SK-N-SH (cell line): ENCODE measurements around the gene PAN3. TPM values are rescaled to one million over a fixed set of nuclear protein-coding genes. Genes with fewer than 3 reads are reported as not detected.

Experiments
- CTCF ChIA-PET: fragments of 300-600, 350-600 bp; formaldehyde crosslinking; extraction: SDS; loops from one replicate; lab custom pipeline; 2021; lab: Yijun Ruan, JAX
- POLR2A ChIA-PET: fragments of 350-600 bp; sonication (Branson Sonifier 250); formaldehyde crosslinking; extraction: SDS; loops from one replicate; lab custom pipeline; 2020; ENCODE audit warnings: antibody characterized with exemption, inconsistent platforms; lab: Yijun Ruan, JAX
- DNase-seq: peaks from one replicate; pipeline ENCODE4 v3.0.0; 2012
- H2AFZ ChIP-seq: fragments of 200-600 bp; sonication (generic); 2 replicates; pipeline ENCODE4 v1.8.1; 2016; ENCODE audit warnings: antibody characterized with exemption, mild to moderate bottlenecking, low read depth
- H3F3A ChIP-seq: fragments of 200-600 bp; sonication (generic); replicated peaks from 2 replicates; pipeline ENCODE3; 2016; ENCODE audit warnings: antibody characterized with exemption, mild to moderate bottlenecking; ENCODE audit not compliant: insufficient read depth
- H3K27ac ChIP-seq, 2 experiments: fragments of 200-500 bp in 1 of 2; fragments of 200-600 bp in 1 of 2; sonication (Bioruptor generic) in 1 of 2; sonication (generic), shearing (Covaris generic) in 1 of 2; 2 replicates each; pipeline versions ENCODE4 v1.5.1 to v1.6.1; 2014 to 2016; ENCODE audit warnings: low read depth in 2 of 2, inconsistent platforms in 1 of 2, low read length in 1 of 2, mild to moderate bottlenecking in 1 of 2, mixed read lengths in 1 of 2
- H3K27me3 ChIP-seq: fragments of 200-600 bp; sonication (generic), shearing (Covaris generic); 2 replicates; pipeline ENCODE4 v1.6.1; 2016; ENCODE audit warnings: mixed run types; ENCODE audit not compliant: insufficient read depth
- H3K36me3 ChIP-seq, 2 experiments: fragments of 200-500 bp in 1 of 2; fragments of 200-600 bp in 1 of 2; sonication (Bioruptor generic) in 1 of 2; sonication (generic) in 1 of 2; replicated peaks in 1 of 2; 2 replicates each; pipeline versions ENCODE3 to v1.5.1; 2014 to 2016; ENCODE audit warnings: low read length in 1 of 2, mild to moderate bottlenecking in 1 of 2; ENCODE audit not compliant: insufficient read depth in 2 of 2, control insufficient read depth in 1 of 2
- H3K4me1 ChIP-seq, 2 experiments: fragments of 200-500 bp in 1 of 2; fragments of 200-600 bp in 1 of 2; sonication (Bioruptor generic) in 1 of 2; sonication (generic), shearing (Covaris generic) in 1 of 2; 2 replicates each; pipeline versions ENCODE4 v1.5.1 to v1.6.1; 2014 to 2016; ENCODE audit warnings: low read depth in 1 of 2, low read length in 1 of 2, mixed run types in 1 of 2; ENCODE audit not compliant: insufficient read depth in 2 of 2, control insufficient read depth in 1 of 2
- H3K4me2 ChIP-seq: fragments of 200-600 bp; sonication (generic), shearing (Covaris generic); 2 replicates; pipeline ENCODE4 v1.6.1; 2017; ENCODE audit warnings: mixed run types
- H3K4me3 ChIP-seq, 2 experiments: fragments of 200-500 bp in 1 of 2; fragments of 200-600 bp in 1 of 2; sonication (Bioruptor generic) in 1 of 2; sonication (generic), shearing (Covaris generic) in 1 of 2; 2 replicates each; pipeline versions ENCODE4 v1.5.1 to v1.8.1; 2014 to 2016; ENCODE audit warnings: low read depth in 2 of 2, inconsistent platforms in 1 of 2, low read length in 1 of 2, mild to moderate bottlenecking in 1 of 2, mixed read lengths in 1 of 2, moderate library complexity in 1 of 2
- H3K79me2 ChIP-seq: fragments of 200-600 bp; sonication (generic); 2 replicates; pipeline ENCODE4 v1.8.1; 2017; ENCODE audit warnings: mild to moderate bottlenecking; ENCODE audit not compliant: insufficient read depth
- H3K9ac ChIP-seq: fragments of 200-600 bp; sonication (generic); 2 replicates; pipeline ENCODE4 v1.6.1; 2017; ENCODE audit warnings: mixed run types
- H3K9me2 ChIP-seq: fragments of 200-600 bp; sonication (generic); 2 replicates; pipeline ENCODE4 v1.6.1; 2017; ENCODE audit warnings: mixed run types
- H3K9me3 ChIP-seq: fragments of 200-600 bp; sonication (generic); 2 replicates; pipeline ENCODE4 v1.6.1; 2017; ENCODE audit warnings: mixed run types, mild to moderate bottlenecking, moderate library complexity
- H4K20me1 ChIP-seq: fragments of 200-600 bp; sonication (generic); 2 replicates; pipeline ENCODE4 v1.6.1; 2017; ENCODE audit warnings: mild to moderate bottlenecking, mixed run types; ENCODE audit not compliant: insufficient read depth
- EZH2phosphoT487 ChIP-seq: fragments of 200-600 bp; sonication (generic); IDR thresholded peaks from 2 replicates; pipeline ENCODE4 v1.6.1; 2017; ENCODE audit warnings: low read depth, mixed run types, mild to moderate bottlenecking, antibody characterized with exemption, moderate library complexity, borderline replicate concordance
- FOXM1 ChIP-seq: IDR thresholded peaks from 2 replicates; pipeline ENCODE4 v1.4.0; 2012; ENCODE audit warnings: low read depth, mild to moderate bottlenecking
- GATA2 ChIP-seq: sonication (generic); formaldehyde crosslinking; IDR thresholded peaks from 2 replicates; pipeline ENCODE4 v1.5.0; 2020; ENCODE audit warnings: mild to moderate bottlenecking, missing genetic modification reagents
- JUND ChIP-seq: IDR thresholded peaks from 2 replicates; pipeline ENCODE4 v1.4.0; 2012
- MEF2A ChIP-seq: IDR thresholded peaks from 2 replicates; pipeline ENCODE4 v1.4.0; 2012; ENCODE audit warnings: low read depth, borderline replicate concordance
- MXI1 ChIP-seq: IDR thresholded peaks from 2 replicates; pipeline ENCODE4 v1.6.1; 2012; ENCODE audit warnings: mild to moderate bottlenecking, low read depth, low read length, improper control_type of control experiment
- NFIC ChIP-seq: IDR thresholded peaks from 2 replicates; pipeline ENCODE4 v1.4.0; 2012; ENCODE audit warnings: borderline replicate concordance
- POLR2AphosphoS5 ChIP-seq: IDR thresholded peaks from 2 replicates; pipeline ENCODE4 v1.6.1; 2012; ENCODE audit warnings: low read depth, low read length
- RCOR1 ChIP-seq: fragments of 150-350 bp; IDR thresholded peaks from 2 replicates; pipeline ENCODE4 v1.6.1; 2017; ENCODE audit warnings: antibody characterized with exemption, low read length
- SIN3A ChIP-seq: IDR thresholded peaks from 2 replicates; pipeline ENCODE4 v1.6.1; 2012; ENCODE audit warnings: low read depth, mild to moderate bottlenecking, low read length, moderate library complexity, borderline replicate concordance
- SMC3 ChIP-seq: IDR thresholded peaks from 2 replicates; pipeline ENCODE4 v1.6.1; 2012; ENCODE audit warnings: low read depth, low read length, improper control_type of control experiment
- TAF1 ChIP-seq: IDR thresholded peaks from 2 replicates; pipeline ENCODE4 v1.6.1; 2012; ENCODE audit warnings: low read depth, mild to moderate bottlenecking, low read length, moderate library complexity, borderline replicate concordance
- TCF12 ChIP-seq: IDR thresholded peaks from 2 replicates; pipeline ENCODE4 v1.4.0; 2012
- WGBS: methylation state at CpG from one replicate; pipeline ENCODE4 v1.1.6; 2017; ENCODE audit warnings: low lambda C conversion rate; 5-methylcytosine and 5-hydroxymethylcytosine counted together
- polyA plus RNA-seq, 3 experiments: library from polyadenylated mRNA; depleted of rRNA; stranded (reverse); fragments of >200 nt; gene quantifications; 2 replicates each; pipeline ENCODE4 v1.2.3, GENCODE V29; 2012
- TF ChIP-seq, protein P1 (sequence below): IDR thresholded peaks from 2 replicates; pipeline ENCODE4; 2012
- TF ChIP-seq, protein P2 (sequence below): IDR thresholded peaks from 2 replicates; pipeline ENCODE4 v1.4.0; 2012; ENCODE audit warnings: low read depth, borderline replicate concordance
- TF ChIP-seq, protein P3 (sequence below): fragments of 200-600 bp; sonication (generic); IDR thresholded peaks from 2 replicates; pipeline ENCODE4 v1.6.1; 2017; ENCODE audit warnings: antibody characterized with exemption, mild to moderate bottlenecking, moderate library complexity
- TF ChIP-seq, protein P4 (sequence below): IDR thresholded peaks from 2 replicates; pipeline ENCODE4 v1.4.0; 2012; ENCODE audit warnings: low read depth, borderline replicate concordance

Gene PAN3
- polyA plus RNA-seq, 1 of the 3 experiments (the other 2 are of a cell fraction) = 6.4 TPM

DNA sequence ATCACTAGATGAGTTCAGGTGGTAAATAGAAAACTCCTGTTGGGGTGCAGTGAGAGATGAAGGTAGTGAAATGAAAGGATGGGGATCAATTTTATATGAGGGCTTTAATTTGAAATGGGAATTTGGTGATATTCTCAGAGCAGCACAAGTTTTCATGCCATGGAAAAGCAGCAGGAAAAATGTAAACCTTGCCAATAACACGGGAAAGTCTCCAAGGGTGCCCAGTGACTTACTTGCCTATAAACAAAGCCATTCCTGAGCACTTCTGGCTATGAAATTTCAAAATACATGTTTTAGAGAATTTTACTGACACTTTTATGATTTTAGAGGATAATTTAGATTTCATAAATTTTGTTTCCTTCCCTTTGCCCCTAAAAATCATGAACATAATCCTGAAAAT, 21.6 kb upstream of the PAN3 start:
- Histone ChIP-seq H3K27me3 (peaks cover 18% of the 10 kb centered on the region; the same call in 1 of the 2 replicates), H3K9me2 (no peaks in the 10 kb centered on the region), H4K20me1 (no peaks in the 10 kb centered on the region), H3K79me2 (no peaks in the 10 kb centered on the region), H3K9me3 (no peaks in the 10 kb centered on the region), H3K4me2 (no peak overlapping the region), H3K4me1 (no peaks in the 10 kb centered on the region), H3F3A (no peaks in the 10 kb centered on the region), H2AFZ (no peak overlapping the region), H3K4me3 (no peak overlapping the region), H3K9ac (no peak overlapping the region), H3K27ac (no peak overlapping the region), H3K36me3 (no peaks in the 10 kb centered on the region)
- ChIA-PET POLR2A (no interaction called here), CTCF (no interaction called here)
- TF ChIP-seq MXI1 (no peak), FOXM1 (no peak), NFIC (no peak), RCOR1 (no peak), EZH2phosphoT487 (no peak), TAF1 (no peak), MEF2A (no peak), TCF12 (no peak), JUND (no peak), POLR2AphosphoS5 (no peak), GATA2 (CRISPR knock-in tag) (no peak), SIN3A (no peak), SMC3 (no peak)
- TF ChIP-seq, protein P1, sequence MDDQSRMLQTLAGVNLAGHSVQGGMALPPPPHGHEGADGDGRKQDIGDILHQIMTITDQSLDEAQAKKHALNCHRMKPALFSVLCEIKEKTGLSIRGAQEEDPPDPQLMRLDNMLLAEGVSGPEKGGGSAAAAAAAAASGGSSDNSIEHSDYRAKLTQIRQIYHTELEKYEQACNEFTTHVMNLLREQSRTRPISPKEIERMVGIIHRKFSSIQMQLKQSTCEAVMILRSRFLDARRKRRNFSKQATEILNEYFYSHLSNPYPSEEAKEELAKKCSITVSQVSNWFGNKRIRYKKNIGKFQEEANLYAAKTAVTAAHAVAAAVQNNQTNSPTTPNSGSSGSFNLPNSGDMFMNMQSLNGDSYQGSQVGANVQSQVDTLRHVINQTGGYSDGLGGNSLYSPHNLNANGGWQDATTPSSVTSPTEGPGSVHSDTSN = no peak
- TF ChIP-seq, protein P2, sequence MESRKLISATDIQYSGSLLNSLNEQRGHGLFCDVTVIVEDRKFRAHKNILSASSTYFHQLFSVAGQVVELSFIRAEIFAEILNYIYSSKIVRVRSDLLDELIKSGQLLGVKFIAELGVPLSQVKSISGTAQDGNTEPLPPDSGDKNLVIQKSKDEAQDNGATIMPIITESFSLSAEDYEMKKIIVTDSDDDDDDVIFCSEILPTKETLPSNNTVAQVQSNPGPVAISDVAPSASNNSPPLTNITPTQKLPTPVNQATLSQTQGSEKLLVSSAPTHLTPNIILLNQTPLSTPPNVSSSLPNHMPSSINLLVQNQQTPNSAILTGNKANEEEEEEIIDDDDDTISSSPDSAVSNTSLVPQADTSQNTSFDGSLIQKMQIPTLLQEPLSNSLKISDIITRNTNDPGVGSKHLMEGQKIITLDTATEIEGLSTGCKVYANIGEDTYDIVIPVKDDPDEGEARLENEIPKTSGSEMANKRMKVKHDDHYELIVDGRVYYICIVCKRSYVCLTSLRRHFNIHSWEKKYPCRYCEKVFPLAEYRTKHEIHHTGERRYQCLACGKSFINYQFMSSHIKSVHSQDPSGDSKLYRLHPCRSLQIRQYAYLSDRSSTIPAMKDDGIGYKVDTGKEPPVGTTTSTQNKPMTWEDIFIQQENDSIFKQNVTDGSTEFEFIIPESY = no peak
- TF ChIP-seq, protein P3, sequence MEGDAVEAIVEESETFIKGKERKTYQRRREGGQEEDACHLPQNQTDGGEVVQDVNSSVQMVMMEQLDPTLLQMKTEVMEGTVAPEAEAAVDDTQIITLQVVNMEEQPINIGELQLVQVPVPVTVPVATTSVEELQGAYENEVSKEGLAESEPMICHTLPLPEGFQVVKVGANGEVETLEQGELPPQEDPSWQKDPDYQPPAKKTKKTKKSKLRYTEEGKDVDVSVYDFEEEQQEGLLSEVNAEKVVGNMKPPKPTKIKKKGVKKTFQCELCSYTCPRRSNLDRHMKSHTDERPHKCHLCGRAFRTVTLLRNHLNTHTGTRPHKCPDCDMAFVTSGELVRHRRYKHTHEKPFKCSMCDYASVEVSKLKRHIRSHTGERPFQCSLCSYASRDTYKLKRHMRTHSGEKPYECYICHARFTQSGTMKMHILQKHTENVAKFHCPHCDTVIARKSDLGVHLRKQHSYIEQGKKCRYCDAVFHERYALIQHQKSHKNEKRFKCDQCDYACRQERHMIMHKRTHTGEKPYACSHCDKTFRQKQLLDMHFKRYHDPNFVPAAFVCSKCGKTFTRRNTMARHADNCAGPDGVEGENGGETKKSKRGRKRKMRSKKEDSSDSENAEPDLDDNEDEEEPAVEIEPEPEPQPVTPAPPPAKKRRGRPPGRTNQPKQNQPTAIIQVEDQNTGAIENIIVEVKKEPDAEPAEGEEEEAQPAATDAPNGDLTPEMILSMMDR = no peak
- TF ChIP-seq, protein P4, sequence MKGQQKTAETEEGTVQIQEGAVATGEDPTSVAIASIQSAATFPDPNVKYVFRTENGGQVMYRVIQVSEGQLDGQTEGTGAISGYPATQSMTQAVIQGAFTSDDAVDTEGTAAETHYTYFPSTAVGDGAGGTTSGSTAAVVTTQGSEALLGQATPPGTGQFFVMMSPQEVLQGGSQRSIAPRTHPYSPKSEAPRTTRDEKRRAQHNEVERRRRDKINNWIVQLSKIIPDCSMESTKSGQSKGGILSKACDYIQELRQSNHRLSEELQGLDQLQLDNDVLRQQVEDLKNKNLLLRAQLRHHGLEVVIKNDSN = no peak
- no peak for DNase-seq
- 18% methylated on average over 1 of the region's 1 CpG for WGBS
